Right lobe of liver (tissue), 4 donors: ENCODE data around the gene MYL12A.

Experiments used
- POLR2A ChIP-seq: fragments of 450-650 bp; IDR thresholded peaks from one replicate; pipeline ENCODE4 v1.6.1; 2017; ENCODE audit warnings: antibody characterized with exemption, mild to moderate bottlenecking
- TF ChIP-seq, protein P1 (sequence below), 4 donors: fragments of 200-600 bp in 3 of 4; fragments of 450-650 bp in 1 of 4; IDR thresholded peaks; one replicate each; pipeline versions ENCODE4 v1.5.1 to v1.8.0; 2016 to 2022; ENCODE audit warnings: antibody characterized with exemption in 4 of 4, mild to moderate bottlenecking in 2 of 4
- donor health status: DM: no; HTN: no; CAD: no.
- donor health status: DM: no; HTN: no; CAD: no.
- donor health status: DM: no; HTN: yes; CAD: no.

DNA sequence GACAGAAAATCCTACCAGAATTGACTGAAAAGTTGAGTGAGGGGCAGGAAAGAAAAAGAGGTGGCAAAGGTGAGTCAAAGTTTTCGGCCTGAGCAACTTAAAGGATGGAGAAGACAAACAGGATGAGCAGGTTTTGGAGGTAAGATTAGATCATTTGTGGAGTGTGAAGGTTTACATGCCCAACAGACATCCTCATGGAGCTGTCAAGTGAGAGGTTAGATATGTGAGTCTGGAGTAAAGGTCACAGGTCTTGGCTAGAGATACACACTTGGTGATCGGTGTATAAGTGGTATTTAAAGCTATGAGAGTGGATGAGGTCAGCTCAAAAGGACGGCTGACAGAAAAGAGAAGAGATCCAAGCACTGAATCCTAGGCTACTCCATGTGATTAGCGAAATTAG lies 11.1 kb upstream of the MYL12A start:
- TF ChIP-seq, protein P1, sequence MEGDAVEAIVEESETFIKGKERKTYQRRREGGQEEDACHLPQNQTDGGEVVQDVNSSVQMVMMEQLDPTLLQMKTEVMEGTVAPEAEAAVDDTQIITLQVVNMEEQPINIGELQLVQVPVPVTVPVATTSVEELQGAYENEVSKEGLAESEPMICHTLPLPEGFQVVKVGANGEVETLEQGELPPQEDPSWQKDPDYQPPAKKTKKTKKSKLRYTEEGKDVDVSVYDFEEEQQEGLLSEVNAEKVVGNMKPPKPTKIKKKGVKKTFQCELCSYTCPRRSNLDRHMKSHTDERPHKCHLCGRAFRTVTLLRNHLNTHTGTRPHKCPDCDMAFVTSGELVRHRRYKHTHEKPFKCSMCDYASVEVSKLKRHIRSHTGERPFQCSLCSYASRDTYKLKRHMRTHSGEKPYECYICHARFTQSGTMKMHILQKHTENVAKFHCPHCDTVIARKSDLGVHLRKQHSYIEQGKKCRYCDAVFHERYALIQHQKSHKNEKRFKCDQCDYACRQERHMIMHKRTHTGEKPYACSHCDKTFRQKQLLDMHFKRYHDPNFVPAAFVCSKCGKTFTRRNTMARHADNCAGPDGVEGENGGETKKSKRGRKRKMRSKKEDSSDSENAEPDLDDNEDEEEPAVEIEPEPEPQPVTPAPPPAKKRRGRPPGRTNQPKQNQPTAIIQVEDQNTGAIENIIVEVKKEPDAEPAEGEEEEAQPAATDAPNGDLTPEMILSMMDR (IDR thresholded peaks at IDR 0.05), result no peak
- TF ChIP-seq POLR2A, result no peak
